ENCODE measurements around the gene SCARF1.

DNA sequence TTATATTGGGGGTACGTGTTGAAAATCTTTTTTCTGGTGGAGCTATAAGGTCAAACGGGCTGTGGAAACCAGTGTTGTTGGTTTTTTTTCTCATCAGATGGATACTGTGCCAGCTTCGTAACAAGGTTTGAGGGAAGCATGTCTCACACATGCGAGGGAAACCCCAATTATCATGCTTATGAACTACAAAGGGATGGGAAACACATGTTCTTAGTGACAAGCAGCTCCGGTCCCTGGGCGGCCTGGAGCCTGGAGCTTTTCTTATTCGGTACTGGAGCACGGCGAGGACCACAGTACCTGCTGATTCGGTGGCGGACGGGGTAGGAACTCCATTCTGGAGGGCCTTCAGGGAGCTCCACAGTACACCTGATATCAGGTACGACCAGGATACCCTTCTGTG, 29.4 kb downstream of the SCARF1 start:
- TF ChIP-seq, protein P1, sequence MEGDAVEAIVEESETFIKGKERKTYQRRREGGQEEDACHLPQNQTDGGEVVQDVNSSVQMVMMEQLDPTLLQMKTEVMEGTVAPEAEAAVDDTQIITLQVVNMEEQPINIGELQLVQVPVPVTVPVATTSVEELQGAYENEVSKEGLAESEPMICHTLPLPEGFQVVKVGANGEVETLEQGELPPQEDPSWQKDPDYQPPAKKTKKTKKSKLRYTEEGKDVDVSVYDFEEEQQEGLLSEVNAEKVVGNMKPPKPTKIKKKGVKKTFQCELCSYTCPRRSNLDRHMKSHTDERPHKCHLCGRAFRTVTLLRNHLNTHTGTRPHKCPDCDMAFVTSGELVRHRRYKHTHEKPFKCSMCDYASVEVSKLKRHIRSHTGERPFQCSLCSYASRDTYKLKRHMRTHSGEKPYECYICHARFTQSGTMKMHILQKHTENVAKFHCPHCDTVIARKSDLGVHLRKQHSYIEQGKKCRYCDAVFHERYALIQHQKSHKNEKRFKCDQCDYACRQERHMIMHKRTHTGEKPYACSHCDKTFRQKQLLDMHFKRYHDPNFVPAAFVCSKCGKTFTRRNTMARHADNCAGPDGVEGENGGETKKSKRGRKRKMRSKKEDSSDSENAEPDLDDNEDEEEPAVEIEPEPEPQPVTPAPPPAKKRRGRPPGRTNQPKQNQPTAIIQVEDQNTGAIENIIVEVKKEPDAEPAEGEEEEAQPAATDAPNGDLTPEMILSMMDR (IDR thresholded peaks at IDR 0.05) = no peak
- TF ChIP-seq TEAD4 (CRISPR knock-in tag; IDR thresholded peaks at IDR 0.05) = no peak
